Activated naive CD8-positive, alpha-beta T cell treated with anti-CD3 and anti-CD28 coated beads, Interleukin-2, amount 50 U/mL, for 24 hours (primary cell): ENCODE results near the gene TMEM91.
"Not testable (repeated sequence)": the region's sequence is repeated elsewhere in the genome, so short reads cannot be mapped to it uniquely, and the experiment has no call there.

Experiments
- ATAC-seq: fragments of 150-1000 bp; cut with Tn5 transposase; one replicate; pipeline ENCODE4 v1.10.0; 2021
- DNase-seq: peaks from one replicate; pipeline ENCODE4 v3.0.0; 2021
- H3K27ac Mint-ChIP-seq: one replicate; pipeline ENCODE4 v1.8.0; 2021; ENCODE audit warnings: mild to moderate bottlenecking, mixed read lengths
- H3K27me3 Mint-ChIP-seq: one replicate; pipeline ENCODE4 v1.8.0; 2021; ENCODE audit warnings: mixed read lengths
- H3K36me3 Mint-ChIP-seq: one replicate; pipeline ENCODE4 v1.8.0; 2021; ENCODE audit warnings: low read depth, mixed read lengths
- H3K4me1 Mint-ChIP-seq: one replicate; pipeline ENCODE4 v1.8.0; 2021; ENCODE audit warnings: mixed read lengths
- H3K4me3 Mint-ChIP-seq: one replicate; pipeline ENCODE4 v1.8.0; 2021; ENCODE audit warnings: mild to moderate bottlenecking, moderate library complexity, mixed read lengths
- H3K9me3 Mint-ChIP-seq: one replicate; pipeline ENCODE4 v1.8.0; 2021; ENCODE audit warnings: mixed read lengths

Gene TMEM91

DNA sequence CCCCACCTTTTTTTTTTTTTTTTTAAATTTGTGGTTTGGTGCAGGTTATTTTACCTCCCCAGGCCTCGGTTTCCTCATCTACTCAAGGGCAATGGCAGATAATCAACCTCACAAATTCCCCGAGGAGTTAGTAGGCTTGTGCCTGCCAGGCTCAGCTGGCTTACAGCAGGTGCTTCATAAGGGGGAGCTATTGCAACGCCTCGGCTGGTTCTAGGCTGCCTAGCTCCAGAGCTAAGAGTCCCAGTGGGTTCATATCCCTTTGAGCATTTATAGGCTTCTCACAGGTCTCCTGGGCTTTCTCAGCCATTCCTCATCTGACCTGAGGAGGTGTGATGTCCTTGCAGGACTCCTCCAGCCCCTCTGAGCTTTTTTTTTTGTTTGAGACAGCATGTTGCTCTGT lies 31.9 kb downstream of the TMEM91 start:
- Mint-ChIP-seq H3K36me3 (peaks cover 2% of the 10 kb centered on the region), H3K4me1 (peaks cover 4% of the 10 kb centered on the region), H3K9me3 (no peaks in the 10 kb centered on the region), H3K27ac (no peak overlapping the region), H3K4me3 (no peak overlapping the region), H3K27me3 (no peaks in the 10 kb centered on the region)
- DNase-seq (no peak), ATAC-seq (no peak)

- not testable (repeated sequence) for H3K4me1 Mint-ChIP-seq, DNase-seq, H3K27ac Mint-ChIP-seq, H3K9me3 Mint-ChIP-seq, H3K36me3 Mint-ChIP-seq, H3K4me3 Mint-ChIP-seq, ATAC-seq, H3K27me3 Mint-ChIP-seq
These were observed 32.5 kb downstream of the TMEM91 start for GRCh38 chr19:41408846-41409245.

- H3K27me3 Mint-ChIP-seq: no peaks in the 10 kb centered on the region
- H3K27ac Mint-ChIP-seq: no peak overlapping the region
- peaks cover 4% of the 10 kb centered on the region for H3K4me1 Mint-ChIP-seq
- H3K36me3 Mint-ChIP-seq: peaks cover 2% of the 10 kb centered on the region
- no peak for DNase-seq
- H3K9me3 Mint-ChIP-seq: no peaks in the 10 kb centered on the region
- no peak overlapping the region for H3K4me3 Mint-ChIP-seq
- ATAC-seq: no peak
These were observed 33.0 kb downstream of the TMEM91 start for GRCh38 chr19:41409288-41409687.

GRCh38 chr19:41410336-41411054 lies 34.2 kb downstream of the TMEM91 start:
- H3K4me1 Mint-ChIP-seq: peaks cover 4% of the 10 kb centered on the region
- H3K27me3 Mint-ChIP-seq: no peaks in the 10 kb centered on the region
- H3K9me3 Mint-ChIP-seq: no peaks in the 10 kb centered on the region
- peak overlapping the region; percentile 44 for H3K27ac Mint-ChIP-seq
- ATAC-seq: no peak
- no peak overlapping the region for H3K4me3 Mint-ChIP-seq
- no peak for DNase-seq
- peaks cover 2% of the 10 kb centered on the region for H3K36me3 Mint-ChIP-seq

GRCh38 chr19:41411100-41411967 lies 35.0 kb downstream of the TMEM91 start:
- Mint-ChIP-seq H3K9me3 (no peaks in the 10 kb centered on the region), H3K27ac (no peak overlapping the region), H3K27me3 (no peaks in the 10 kb centered on the region), H3K4me1 (peaks cover 4% of the 10 kb centered on the region), H3K4me3 (no peak overlapping the region), H3K36me3 (peaks cover 3% of the 10 kb centered on the region)
- no peak for DNase-seq
- ATAC-seq: no peak

- Mint-ChIP-seq H3K27ac (no peak overlapping the region), H3K27me3 (no peaks in the 10 kb centered on the region), H3K9me3 (no peaks in the 10 kb centered on the region), H3K36me3 (peaks cover 4% of the 10 kb centered on the region), H3K4me3 (no peak overlapping the region), H3K4me1 (peaks cover 4% of the 10 kb centered on the region)
- ATAC-seq (no peak), DNase-seq (no peak)
These were observed 35.6 kb downstream of the TMEM91 start for GRCh38 chr19:41411968-41412265.

- Mint-ChIP-seq H3K36me3 (peaks cover 7% of the 10 kb centered on the region), H3K27ac (no peak overlapping the region), H3K27me3 (no peaks in the 10 kb centered on the region), H3K4me1 (peaks cover 4% of the 10 kb centered on the region), H3K9me3 (no peaks in the 10 kb centered on the region), H3K4me3 (no peak overlapping the region)
- DNase-seq: no peak
- no peak for ATAC-seq
These were observed 36.6 kb downstream of the TMEM91 start for GRCh38 chr19:41412953-41413352.

- Mint-ChIP-seq H3K4me1 (peaks cover 4% of the 10 kb centered on the region), H3K27ac (no peak overlapping the region), H3K9me3 (no peaks in the 10 kb centered on the region), H3K36me3 (peaks cover 7% of the 10 kb centered on the region), H3K27me3 (no peaks in the 10 kb centered on the region), H3K4me3 (no peak overlapping the region)
- ATAC-seq (no peak), DNase-seq (no peak)
These were observed 37.6 kb downstream of the TMEM91 start for GRCh38 chr19:41413947-41414346.

DNA sequence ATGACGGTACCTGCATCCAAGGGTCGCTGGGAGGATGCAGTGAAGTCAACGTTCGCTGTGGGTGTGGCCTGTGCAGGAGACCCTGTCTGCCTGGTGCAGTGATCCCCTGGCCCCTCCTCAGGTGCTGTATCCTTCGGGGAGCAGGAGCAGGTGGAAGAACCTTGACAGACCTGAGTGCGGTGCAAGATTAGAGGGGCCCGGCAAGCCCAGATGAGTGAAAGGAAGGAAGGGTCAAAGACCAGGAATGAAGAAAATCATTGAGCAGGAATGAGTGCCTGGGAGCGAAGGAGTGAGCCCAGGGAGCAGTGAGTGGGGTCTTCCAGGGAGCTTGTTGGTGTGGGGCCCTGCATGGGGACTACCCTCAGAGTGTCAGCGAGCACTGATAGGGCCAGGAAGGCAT lies 38.1 kb downstream of the TMEM91 start:
- ATAC-seq: no peak
- no peak overlapping the region for H3K27ac Mint-ChIP-seq

DNA sequence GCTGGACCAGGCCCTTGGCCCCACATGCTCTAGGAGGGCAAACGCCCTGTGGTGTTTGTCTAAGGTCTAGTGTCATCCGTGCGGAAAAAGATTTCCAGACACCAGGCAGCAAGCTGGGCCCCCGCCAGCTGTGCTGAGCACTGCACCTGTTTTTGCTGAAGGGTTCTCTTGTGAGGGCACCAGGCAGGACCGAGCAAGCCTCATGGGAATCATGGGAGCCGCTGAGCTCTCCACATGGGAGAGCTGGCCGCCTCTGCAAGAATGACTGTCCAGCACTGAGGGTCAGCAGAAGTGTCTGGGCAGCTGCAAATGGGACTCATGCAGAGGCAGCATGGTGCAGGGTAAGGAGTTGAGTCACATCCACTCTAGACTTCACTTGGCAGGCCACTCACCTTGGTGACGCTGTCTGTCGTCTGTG lies 38.8 kb downstream of the TMEM91 start:
- no peaks in the 10 kb centered on the region for H3K27me3 Mint-ChIP-seq
- H3K4me3 Mint-ChIP-seq: no peak overlapping the region
- H3K27ac Mint-ChIP-seq: no peak overlapping the region
- peaks cover 7% of the 10 kb centered on the region for H3K36me3 Mint-ChIP-seq
- no peaks in the 10 kb centered on the region for H3K9me3 Mint-ChIP-seq
- DNase-seq: no peak
- ATAC-seq: no peak
- H3K4me1 Mint-ChIP-seq: peaks cover under 1% of the 10 kb centered on the region

More for the DNA sequence above, 38.1 kb downstream of the TMEM91 start:
- Mint-ChIP-seq H3K27me3 (no peaks in the 10 kb centered on the region), H3K4me1 (peaks cover 4% of the 10 kb centered on the region), H3K36me3 (peaks cover 7% of the 10 kb centered on the region), H3K4me3 (no peak overlapping the region), H3K9me3 (no peaks in the 10 kb centered on the region)
- no peak for DNase-seq

DNA sequence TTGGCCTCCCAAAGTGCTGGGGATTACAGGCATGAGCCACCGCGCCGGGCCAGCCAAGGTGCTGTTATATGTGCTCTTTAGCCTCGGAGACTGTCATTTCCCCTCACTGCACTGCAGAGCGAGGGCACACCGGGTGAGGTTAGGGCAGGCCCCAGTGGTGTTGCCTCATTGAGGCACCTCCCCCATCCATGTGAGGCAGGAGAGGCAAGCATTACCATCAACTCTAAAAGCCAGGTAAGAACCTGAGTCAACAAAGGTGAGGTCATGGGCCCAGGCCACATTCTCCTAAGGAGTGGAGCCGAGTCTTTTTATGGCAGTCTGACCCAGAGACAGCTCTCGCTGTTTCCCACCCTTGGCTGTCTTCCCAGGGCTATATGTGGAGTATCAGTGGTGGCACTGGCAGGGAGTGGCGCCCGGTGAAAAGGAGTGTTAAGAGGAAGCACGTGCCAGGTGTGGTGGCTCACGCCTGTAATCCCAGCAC lies 39.9 kb downstream of the TMEM91 start:
- peaks cover 7% of the 10 kb centered on the region for H3K36me3 Mint-ChIP-seq
- H3K4me3 Mint-ChIP-seq: no peak overlapping the region
- no peaks in the 10 kb centered on the region for H3K27me3 Mint-ChIP-seq
- no peak for ATAC-seq
- no peak for DNase-seq
- H3K4me1 Mint-ChIP-seq: no peaks in the 10 kb centered on the region
- no peak overlapping the region for H3K27ac Mint-ChIP-seq
- H3K9me3 Mint-ChIP-seq: no peaks in the 10 kb centered on the region

DNA sequence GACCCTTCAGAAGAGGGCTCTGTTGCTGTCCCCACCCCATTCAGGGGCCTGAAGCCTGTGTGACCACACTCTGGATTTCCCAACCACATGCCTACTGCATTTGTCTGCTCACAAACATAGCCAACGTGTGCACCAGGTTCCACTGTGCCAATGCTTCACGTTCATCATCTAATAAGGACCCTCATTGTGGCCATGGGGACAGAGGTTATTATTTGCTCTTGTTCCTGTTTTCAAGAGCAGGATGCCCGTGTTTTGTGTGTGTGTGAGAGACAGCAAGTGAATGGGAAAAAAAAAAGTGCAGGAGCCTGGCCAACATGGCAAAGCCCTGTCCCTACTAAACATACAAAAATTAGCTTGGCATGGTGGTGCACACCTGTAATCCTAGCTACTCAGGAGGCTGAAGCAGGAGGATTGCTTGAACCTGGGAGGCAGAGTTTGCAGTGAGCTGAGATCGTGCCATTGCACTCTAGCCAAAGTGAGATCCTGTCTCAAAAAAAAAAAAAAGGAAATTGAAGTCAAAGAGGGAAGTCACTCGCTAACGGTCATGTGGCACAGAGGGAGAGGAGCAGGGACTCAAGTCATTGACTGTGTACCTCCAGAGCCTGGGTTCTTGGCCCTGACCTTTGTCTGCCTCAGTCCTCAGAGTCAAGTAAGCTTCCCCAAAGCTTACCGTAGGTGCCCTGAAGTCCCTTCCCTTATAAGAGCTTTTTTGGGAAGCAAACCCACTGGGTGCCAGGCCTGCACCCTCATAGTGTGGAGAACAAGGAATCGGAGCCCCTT lies 44.0 kb downstream of the TMEM91 start:
- peaks cover 4% of the 10 kb centered on the region for H3K36me3 Mint-ChIP-seq
- no peaks in the 10 kb centered on the region for H3K27me3 Mint-ChIP-seq
- no peak overlapping the region for H3K4me3 Mint-ChIP-seq
- H3K27ac Mint-ChIP-seq: no peak overlapping the region
- no peaks in the 10 kb centered on the region for H3K9me3 Mint-ChIP-seq
- DNase-seq (no peak), ATAC-seq (no peak)
- no peaks in the 10 kb centered on the region for H3K4me1 Mint-ChIP-seq

DNA sequence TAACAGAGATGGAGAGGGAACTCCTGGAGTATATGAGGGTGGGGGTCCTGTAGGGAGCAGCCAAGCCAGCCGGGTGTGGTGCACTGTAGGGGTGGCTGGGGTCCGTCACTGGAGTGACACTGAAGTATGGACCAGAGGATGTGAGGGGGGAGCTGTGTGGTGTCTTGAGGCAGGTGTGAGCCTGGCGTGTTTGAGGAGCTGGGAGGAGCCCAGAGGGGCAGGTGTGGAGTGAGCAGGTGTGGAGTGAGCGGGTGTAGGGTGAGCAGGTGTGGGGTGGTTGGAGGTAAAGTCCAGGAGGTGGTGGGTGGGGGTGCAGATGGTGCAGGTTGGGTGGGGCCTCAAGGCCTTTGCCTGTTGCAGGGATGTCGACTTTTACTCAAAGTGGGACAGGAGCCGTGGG lies 45.0 kb downstream of the TMEM91 start:
- Mint-ChIP-seq H3K9me3 (no peaks in the 10 kb centered on the region), H3K36me3 (peaks cover 4% of the 10 kb centered on the region), H3K4me1 (no peaks in the 10 kb centered on the region), H3K4me3 (no peak overlapping the region), H3K27ac (no peak overlapping the region), H3K27me3 (no peaks in the 10 kb centered on the region)
- ATAC-seq (no peak), DNase-seq (no peak)

DNA sequence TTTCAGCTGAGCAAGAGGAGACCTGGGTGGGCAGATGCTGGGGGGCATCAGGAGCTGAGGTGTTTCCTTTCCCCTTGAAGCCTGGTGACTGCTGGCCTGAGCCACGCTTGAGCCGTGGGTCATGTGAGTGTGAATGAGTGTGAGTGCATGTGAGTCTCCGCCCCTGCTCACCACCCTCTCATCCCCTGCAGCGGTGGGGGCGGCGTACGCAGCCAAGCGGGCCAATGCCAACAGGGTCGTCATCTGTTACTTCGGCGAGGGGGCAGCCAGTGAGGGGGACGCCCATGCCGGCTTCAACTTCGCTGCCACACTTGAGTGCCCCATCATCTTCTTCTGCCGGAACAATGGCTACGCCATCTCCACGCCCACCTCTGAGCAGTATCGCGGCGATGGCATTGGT lies 45.6 kb downstream of the TMEM91 start:
- H3K27me3 Mint-ChIP-seq: no peaks in the 10 kb centered on the region
- H3K36me3 Mint-ChIP-seq: peaks cover 3% of the 10 kb centered on the region
- no peaks in the 10 kb centered on the region for H3K9me3 Mint-ChIP-seq
- no peak overlapping the region for H3K4me3 Mint-ChIP-seq
- peaks cover 3% of the 10 kb centered on the region for H3K4me1 Mint-ChIP-seq
- DNase-seq: no peak
- ATAC-seq: no peak
- no peak overlapping the region for H3K27ac Mint-ChIP-seq

DNA sequence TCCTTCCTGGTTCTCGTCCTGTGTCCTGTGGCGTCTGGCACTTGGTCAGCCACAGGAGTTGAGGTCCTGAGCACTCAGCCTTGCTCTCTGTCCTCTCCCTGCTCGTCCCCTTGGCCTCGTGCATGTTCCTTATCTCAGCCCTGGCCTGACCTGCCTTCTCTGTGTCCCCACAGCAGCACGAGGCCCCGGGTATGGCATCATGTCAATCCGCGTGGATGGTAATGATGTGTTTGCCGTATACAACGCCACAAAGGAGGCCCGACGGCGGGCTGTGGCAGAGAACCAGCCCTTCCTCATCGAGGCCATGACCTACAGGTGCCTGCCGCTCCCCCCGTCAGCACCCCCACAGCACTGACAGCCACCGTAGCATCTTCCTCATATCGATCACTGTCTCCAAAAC lies 46.1 kb downstream of the TMEM91 start:
- Mint-ChIP-seq H3K27me3 (no peaks in the 10 kb centered on the region), H3K36me3 (no peaks in the 10 kb centered on the region), H3K27ac (no peak overlapping the region), H3K4me1 (peaks cover 4% of the 10 kb centered on the region), H3K4me3 (no peak overlapping the region), H3K9me3 (no peaks in the 10 kb centered on the region)
- ATAC-seq: no peak
- no peak for DNase-seq
